ENCODE measurements around the gene LCT. TPM values are rescaled to one million over a fixed set of nuclear protein-coding genes. Genes with fewer than 3 reads are reported as not detected.

LCT gene
- total and polyA plus RNA-seq, 9 of the 15 experiments (the other 6 are each of a cell fraction or from before 2014, with no cell fraction given) = 0.01 to 0.04 (median 0.03) TPM; not detected in 4

DNA sequence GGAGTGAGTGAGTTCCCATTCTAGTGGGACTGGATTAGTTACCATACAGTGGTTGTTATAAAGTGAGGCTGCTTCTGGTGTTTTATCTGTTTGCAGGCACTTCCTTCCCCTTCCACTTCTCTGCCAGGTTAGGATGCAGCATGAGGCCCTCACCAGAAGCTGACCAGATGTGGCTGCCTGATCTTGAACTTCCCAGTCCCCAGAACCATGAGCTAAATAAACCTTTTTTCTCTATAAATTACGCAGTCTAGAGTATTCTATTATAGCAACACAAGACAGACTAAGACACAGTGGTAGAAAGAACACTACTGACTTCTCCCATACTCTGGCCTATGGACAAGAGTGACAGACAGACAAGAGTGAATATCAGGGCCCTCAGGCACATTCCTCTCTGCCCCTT lies 14.1 kb downstream of the LCT start:
- no peak for FAIRE-seq
- Histone ChIP-seq H3K27me3 (ENCODE audit: control insufficient read depth in 2 of 2, insufficient read depth in 2 of 2, low read length in 2 of 2) (peaks cover 37 to 63% of the 10 kb centered on the region in 2 experiments; a peak in 4 of 5 replicates), H3K79me2 (ENCODE audit: control insufficient read depth, insufficient read depth, low read length) (no peaks in the 10 kb centered on the region), H3K9ac (ENCODE audit: insufficient read depth in 1 of 2, low read depth in 2 of 2, low read length in 2 of 2) (no peak overlapping the region), H3K36me3 (ENCODE audit: control insufficient read depth, insufficient read depth, low read length) (no peaks in the 10 kb centered on the region), H3K4me2 (ENCODE audit: insufficient read depth, low read length) (no peak overlapping the region), H3K27ac (ENCODE audit: extremely low read depth, low read depth, low read length) (no peak overlapping the region), H3K4me3 (no peak overlapping the region), H3K9me3 (replicated peaks; ENCODE audit: control insufficient read depth, insufficient read depth, low read depth, low read length) (no peaks in the 10 kb centered on the region), H3K9me1 (ENCODE audit: control insufficient read depth, insufficient read depth, low read length) (no peaks in the 10 kb centered on the region), H4K20me1 (replicated peaks; ENCODE audit: control insufficient read depth, insufficient read depth, low read length) (no peaks in the 10 kb centered on the region), H3K4me1 (replicated peaks in 1 of 2; ENCODE audit: control insufficient read depth in 2 of 2, insufficient read depth in 2 of 2, low read length in 2 of 2) (peaks cover 0 to 5% of the 10 kb centered on the region in 2 experiments; a peak in 2 of 5 replicates), H2AFZ (ENCODE audit: low read depth, low read length) (no peak overlapping the region)
- ChIA-PET CTCF (ENCODE audit: low intra/inter-chr PET ratio) (no interaction called here), POLR2A (no interaction called here)
- no TSS peak for BruUV-seq (replicated peaks)
- intact Hi-C loops (cut with micrococcal nuclease) (no loop called here), in situ Hi-C loops (cut with MboI) (no loop called here)
- no peak for ATAC-seq
- no peak for TF ChIP-seq PYGO2 (tag; IDR thresholded peaks at IDR 0.05)
- no peak for TF ChIP-seq ETS2 (tag; IDR thresholded peaks at IDR 0.05; ENCODE audit: borderline replicate concordance, poor library complexity, severe bottlenecking)
- TF ChIP-seq KLF6 (CRISPR knock-in tag; IDR thresholded peaks at IDR 0.05; ENCODE audit: borderline replicate concordance) = no peak
- TF ChIP-seq ZNF766 (CRISPR knock-in tag; conservative IDR thresholded peaks at IDR 0.05) = peak; percentile 72; the same call in 1 of the 2 replicates
- 0 out of 2 replicates have a peak, but pooled peaks have one; percentile 48 for TF ChIP-seq CBX5 (IDR thresholded peaks at IDR 0.05; ENCODE audit: borderline replicate concordance, low read depth)
- TF ChIP-seq PTRF (tag; IDR thresholded peaks at IDR 0.05) = no peak
- no peak for TF ChIP-seq MTF1 (CRISPR knock-in tag; IDR thresholded peaks at IDR 0.05; ENCODE audit: borderline replicate concordance)
- 0% methylated on average over 1 of the region's 1 CpG for WGBS (ENCODE audit: insufficient coverage, low coverage, missing lambda C conversion rate)
- no peak for DNase-seq (ENCODE audit: extremely low read depth in 1 of 4, low spot score in 3 of 4)

All from K562 (cell line).